HG02970 (cell line): ENCODE measurements around the gene STPG4.
"Not testable (repeated sequence)": the region's sequence is repeated elsewhere in the genome, so short reads cannot be mapped to it uniquely, and the experiment has no call there.

ENCODE experiments used
- ATAC-seq: cut with Tn5 transposase; IDR thresholded peaks from one replicate; pipeline ENCODE4 v1.9.1; 2021; ENCODE audit warnings: mild to moderate bottlenecking, moderate library complexity, moderate number of reproducible peaks; ENCODE audit not compliant: unreplicated experiment, low FRiP score

The STPG4 gene

GRCh38 chr2:47129191-47129706 is 25.9 kb downstream of the STPG4 start:
- ATAC-seq = no peak

- no peak for ATAC-seq
These were observed 26.4 kb downstream of the STPG4 start for GRCh38 chr2:47128705-47129104.

DNA sequence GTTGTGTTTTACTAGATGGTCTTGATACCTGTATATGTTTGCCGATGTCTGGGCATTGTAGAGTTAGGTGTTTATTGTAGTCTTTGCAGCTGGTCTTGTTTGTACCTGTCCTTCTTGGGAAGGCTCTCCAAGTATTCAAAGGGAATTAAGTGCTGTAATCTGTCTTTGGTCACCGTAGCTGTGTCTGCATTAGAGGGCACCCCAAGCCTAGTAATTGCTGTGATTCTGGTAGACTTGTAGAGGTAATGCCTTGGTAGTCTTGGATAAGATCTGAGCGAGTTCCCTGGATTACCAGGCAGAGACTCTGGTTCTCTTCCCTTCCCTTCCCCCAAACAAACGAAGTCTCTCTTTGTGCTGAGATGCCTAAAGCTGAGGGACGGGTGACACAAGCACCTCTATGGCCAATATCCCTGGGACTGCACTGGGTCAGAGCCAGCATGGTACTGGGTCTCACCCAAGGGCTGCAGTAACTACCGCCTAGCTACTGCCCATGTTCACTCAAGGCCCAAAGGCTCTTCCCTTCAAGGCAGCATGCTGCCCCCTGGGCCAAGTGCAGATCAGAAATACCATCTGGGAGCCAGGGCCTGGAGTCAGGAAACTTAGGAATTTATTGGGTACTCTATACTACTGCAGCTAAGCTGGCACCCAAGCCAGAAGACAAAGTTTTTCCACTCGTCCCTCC is 27.1 kb downstream of the STPG4 start:
- no peak for ATAC-seq

- ATAC-seq = no peak
These were observed 28.3 kb downstream of the STPG4 start for GRCh38 chr2:47126783-47127182.

DNA sequence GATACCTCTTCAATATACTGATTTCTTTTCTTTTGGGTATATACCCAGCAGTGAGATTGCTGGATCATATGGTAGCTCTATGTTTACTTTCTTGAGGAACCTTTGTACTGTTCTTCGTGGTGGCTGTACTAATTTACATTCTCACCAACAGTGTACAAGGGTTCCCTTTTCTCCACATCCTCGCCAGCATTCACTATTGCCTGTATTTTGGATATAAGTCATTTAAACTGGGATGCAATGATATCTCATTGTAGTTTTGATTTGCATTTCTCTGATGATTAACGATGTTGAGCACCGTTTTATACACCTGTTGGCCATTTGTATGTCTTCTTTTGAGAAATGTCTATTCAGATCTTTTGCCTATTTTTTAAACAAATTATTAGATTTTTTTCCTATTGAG is 30.4 kb downstream of the STPG4 start:
- not testable (repeated sequence) for ATAC-seq

DNA sequence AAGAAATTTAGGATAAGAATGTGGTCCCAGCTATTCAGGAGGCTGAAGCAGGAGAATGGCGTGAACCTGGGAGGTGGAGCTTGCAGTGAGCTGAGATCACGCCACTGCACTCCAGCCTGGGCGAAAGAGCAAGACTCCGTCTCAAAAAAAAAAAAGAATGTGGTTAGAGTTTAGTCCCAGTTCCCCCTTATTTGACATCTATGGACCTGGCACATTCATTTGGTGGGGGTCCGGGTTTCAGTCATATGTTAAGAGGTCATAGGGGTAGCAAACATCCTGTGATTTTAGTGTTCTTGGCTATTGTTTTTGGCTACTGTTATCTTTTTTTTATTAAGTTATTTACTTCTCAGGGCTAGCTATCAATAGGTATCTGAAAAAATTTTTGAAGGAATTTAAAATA is 34.7 kb downstream of the STPG4 start:
- ATAC-seq = not testable (repeated sequence)

- ATAC-seq = no peak
These were observed 36.1 kb downstream of the STPG4 start for GRCh38 chr2:47119001-47119400.

DNA sequence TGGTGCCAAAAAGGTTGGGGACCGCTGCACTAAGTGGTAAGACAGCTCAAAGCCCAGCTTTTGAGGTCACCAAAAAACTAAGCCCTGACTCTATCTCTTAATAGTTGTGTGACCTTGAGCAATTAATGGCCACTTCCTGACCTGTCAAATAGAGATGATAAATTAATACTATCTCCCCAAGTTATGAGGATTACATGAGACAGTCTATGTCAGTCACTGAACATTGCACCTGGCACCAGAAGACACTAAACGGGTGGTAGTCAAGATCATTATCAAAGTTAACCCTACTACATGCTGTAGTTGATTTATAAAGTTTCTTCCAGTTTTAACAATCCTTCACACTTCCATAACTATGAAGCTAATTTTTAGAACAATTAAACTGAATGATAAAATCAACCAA is 36.5 kb downstream of the STPG4 start:
- ATAC-seq = no peak

DNA sequence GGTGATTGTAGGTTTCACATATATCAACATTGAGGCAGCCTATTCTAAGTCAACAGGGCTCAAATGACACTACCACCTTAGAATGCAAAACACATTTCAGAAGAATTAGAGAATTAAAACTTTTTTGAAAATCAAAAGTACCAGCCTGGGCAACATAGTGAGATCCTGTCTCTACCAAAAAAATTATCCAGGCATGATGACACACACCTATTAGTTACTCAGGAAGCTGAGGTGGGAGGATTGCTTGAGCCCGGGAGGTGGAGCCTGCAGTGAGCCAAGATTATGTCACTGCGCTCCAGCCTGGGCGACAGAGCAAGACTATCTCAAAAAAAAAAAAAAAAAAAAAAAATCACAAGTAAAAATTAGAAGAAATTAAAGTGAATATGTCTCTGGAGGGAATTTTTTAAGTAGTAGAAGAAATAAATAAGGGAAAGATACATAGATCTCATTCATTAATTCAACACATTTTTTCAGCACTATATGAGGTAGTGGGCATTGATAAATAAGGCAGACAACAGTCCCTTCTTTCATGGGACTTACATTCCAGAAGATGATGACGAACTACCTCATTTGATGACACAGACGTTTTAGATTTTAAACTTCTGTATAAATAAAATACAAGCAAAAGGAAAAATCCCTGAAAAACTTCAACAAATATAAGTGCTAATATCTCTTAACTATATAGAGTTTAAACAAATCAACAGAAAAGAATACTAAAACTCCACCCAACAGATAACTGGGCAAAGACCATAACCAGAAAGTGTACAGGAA is 42.3 kb downstream of the STPG4 start:
- no peak for ATAC-seq

DNA sequence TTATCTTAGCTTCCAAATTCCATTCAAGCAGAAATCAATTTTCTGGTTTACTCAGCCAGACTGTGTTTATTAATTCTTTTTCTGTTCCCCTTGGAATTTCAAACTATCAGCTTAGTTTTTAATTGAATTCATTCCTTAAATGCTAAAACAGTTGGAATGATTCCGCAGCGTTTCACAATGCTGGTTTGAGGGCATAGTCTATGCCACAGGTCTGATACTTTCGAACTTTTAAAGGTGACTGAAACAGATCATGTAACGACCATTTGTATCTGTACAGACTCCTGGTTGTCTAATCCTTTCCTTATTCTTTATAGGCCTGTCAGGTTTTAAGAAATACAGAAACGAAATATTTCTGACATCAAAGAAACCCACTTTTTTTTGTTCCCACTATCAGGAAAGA is 45.4 kb downstream of the STPG4 start:
- ATAC-seq = no peak

DNA sequence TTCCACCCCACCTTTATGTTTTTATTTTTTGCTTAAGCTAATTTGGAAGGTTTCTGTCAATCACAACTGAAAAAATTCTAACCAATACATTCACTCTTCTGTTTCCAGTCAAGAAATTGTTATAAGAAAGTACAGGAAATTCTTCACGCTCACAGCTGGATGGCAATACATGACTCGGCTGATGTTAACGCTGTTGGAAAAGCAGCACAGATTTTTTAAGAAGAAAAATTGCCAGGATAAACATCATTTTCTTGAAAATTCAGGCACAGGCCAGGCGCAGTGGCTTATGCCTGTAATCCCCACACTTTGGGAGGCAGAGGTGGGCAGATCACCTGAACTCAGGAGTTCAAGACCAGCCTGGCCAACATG is 46.1 kb downstream of the STPG4 start:
- ATAC-seq = no peak

- ATAC-seq = not testable (repeated sequence)
These were observed 46.7 kb downstream of the STPG4 start for GRCh38 chr2:47108267-47109006.

GRCh38 chr2:47107201-47107600 is 47.9 kb downstream of the STPG4 start:
- ATAC-seq = not testable (repeated sequence)

- ATAC-seq = not testable (repeated sequence)
These were observed 48.9 kb downstream of the STPG4 start for GRCh38 chr2:47106231-47106630.

- not testable (repeated sequence) for ATAC-seq
These were observed 55.4 kb downstream of the STPG4 start for GRCh38 chr2:47099712-47100111.

DNA sequence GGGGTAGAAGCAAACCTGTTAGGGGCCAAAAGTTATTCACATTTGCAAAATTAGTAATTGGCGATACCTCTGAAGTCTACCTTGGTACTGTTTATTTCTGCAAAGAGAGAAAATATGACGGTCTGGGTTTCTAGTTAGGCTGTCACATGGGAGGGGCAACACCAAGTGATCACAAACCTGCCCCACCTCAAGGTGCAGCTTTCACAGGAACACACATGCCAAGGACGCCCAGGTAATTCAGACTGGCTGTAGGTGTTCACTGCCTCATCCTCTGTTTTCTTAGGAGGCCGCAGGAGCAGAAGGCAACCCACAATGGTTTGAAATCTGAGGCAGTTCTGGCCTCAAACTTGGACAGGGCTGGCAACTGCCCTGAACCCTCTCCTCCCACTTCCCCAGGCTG is 56.2 kb downstream of the STPG4 start:
- ATAC-seq = no peak

GRCh38 chr2:47097563-47097962 is 57.5 kb downstream of the STPG4 start:
- no peak for ATAC-seq

GRCh38 chr2:47096451-47096850 is 58.7 kb downstream of the STPG4 start:
- ATAC-seq = no peak

DNA sequence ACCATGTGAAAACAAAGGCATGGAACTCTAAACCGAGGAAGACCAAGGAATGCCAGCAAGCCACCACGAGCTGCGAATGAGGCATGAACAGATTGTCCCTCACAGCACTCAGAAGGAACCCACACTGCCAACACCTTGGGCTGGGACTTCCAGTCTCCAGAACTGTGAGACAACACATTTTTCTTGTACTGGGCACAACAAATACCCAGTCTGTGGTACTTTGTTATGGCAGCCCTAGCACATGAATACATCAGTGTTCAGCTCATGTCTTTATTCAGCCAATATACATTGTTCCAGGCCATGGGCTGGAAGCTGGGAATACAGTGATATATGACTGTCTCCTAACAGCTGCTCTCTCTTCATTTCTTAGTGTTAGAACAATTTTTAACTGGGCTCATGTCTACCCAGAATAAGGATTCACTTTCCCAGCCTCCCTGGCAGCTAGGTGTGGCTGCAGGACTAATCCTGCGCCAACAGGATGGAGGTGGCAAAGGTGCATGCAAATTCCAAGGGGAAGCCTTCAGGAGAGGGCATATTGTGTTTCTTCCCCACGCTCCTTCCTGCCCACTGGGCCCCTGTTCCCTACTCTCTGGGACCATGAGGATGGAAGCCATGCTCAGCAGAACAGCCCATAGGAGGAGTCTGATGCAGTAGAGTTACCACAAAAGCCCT is 59.6 kb downstream of the STPG4 start:
- ATAC-seq = no peak

- ATAC-seq = no peak
These were observed 60.5 kb downstream of the STPG4 start for GRCh38 chr2:47094511-47095142.
